Body of pancreas (tissue), 4 donors: ENCODE data around the gene BABAM2.

Experiments
- POLR2A ChIP-seq, 3 donors: fragments of 450-650 bp; IDR thresholded peaks; one replicate each; pipeline ENCODE4 v1.6.1; 2016; ENCODE audit warnings: antibody characterized with exemption in 3 of 3, mild to moderate bottlenecking in 2 of 3
- TF ChIP-seq, protein P1 (sequence below), 7 experiments: fragments of 450-650 bp in 4 of 7; fragments of 200-600 bp in 3 of 7; sonication (generic) in 3 of 7; IDR thresholded peaks; one replicate each; pipeline ENCODE4 v1.5.1; 2016 to 2019; ENCODE audit warnings: antibody characterized with exemption in 7 of 7

DNA sequence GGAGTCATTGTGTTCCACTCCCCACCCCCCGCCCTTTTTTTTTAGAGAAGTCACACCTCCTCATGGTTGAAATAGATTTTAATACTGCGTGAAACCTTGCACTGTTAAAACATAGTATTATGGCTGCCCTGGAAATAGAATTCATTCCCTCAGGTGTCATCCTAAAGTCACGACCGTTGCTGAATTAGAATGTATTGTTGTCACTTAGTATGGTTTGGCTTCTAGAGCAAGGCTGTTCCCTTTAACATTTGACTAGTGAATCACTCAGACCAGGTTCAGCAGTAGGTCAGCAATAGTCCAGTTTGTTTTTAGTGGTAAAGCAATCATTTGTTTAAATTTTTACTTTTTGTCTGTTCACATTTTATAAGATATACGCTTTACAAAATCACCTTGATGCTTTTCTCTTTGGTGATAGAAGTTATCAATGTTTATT is 1.2 kb downstream of the BABAM2 start:
- TF ChIP-seq, protein P1, sequence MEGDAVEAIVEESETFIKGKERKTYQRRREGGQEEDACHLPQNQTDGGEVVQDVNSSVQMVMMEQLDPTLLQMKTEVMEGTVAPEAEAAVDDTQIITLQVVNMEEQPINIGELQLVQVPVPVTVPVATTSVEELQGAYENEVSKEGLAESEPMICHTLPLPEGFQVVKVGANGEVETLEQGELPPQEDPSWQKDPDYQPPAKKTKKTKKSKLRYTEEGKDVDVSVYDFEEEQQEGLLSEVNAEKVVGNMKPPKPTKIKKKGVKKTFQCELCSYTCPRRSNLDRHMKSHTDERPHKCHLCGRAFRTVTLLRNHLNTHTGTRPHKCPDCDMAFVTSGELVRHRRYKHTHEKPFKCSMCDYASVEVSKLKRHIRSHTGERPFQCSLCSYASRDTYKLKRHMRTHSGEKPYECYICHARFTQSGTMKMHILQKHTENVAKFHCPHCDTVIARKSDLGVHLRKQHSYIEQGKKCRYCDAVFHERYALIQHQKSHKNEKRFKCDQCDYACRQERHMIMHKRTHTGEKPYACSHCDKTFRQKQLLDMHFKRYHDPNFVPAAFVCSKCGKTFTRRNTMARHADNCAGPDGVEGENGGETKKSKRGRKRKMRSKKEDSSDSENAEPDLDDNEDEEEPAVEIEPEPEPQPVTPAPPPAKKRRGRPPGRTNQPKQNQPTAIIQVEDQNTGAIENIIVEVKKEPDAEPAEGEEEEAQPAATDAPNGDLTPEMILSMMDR (IDR thresholded peaks at IDR 0.05), result no peak
- TF ChIP-seq POLR2A (IDR thresholded peaks at IDR 0.05), result no peak
